ENCODE measurements around the gene PPP2R1B.
"Not testable (repeated sequence)": the region's sequence is repeated elsewhere in the genome, so short reads cannot be mapped to it uniquely, and the experiment has no call there.

Gene PPP2R1B

DNA sequence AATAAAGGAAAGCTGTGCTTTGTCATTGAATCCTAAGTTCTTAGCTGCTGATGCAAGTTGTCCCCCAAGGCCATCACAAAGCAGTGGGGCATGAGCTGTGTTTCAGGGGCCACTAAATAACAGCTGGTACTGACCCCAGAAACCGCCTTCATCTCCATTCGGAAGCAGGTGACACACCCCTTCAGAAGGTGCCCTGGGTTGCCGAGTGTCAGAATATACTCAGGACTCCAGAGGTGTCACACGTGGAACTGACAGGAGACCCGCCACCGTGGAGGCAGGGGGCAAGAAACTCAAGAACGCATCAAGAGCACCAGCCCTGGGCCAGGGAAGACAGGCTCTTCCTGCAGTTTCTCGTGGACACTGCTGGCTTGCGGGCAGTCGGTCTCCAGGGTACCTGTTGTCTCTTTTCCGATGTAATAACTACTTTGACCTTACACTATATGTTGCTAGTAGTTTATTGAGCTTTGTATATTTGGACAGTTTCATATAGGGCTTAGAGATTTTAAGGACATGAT lies 41.5 kb downstream of the PPP2R1B start:
- DNase-seq = no peak

DNA sequence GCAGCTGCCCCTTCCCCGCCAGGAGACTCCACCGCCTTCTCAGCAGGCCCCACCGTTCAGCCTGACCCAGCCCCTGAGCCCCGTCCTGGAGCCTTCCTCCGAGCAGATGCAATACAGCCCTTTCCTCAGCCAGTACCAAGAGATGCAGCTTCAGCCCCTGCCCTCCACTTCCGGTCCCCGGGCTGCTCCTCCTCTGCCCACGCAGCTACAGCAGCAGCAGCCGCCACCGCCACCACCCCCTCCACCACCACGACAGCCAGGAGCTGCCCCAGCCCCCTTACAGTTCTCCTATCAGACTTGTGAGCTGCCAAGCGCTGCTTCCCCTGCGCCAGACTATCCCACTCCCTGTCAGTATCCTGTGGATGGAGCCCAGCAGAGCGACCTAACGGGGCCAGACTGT lies 42.6 kb downstream of the PPP2R1B start:
- DNase-seq = no peak

DNA sequence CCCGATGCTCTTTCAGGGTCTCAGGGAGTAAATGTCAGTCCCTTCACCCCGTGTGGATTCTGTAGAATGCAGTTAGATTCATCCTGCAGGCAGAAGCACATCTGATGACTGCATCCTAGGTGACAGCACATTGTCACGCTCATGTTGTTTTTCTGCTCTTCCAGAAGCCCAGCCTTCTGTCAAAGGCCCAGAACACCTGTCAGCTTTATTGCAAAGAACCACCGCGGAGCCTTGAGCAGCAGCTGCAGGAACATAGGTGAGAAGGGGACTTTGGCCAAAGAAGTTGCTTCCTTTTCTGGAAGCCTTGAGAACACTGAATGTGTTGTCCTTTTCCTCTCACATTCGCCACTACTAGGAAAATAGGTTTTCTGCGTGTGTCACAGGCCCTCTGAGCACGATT lies 43.7 kb downstream of the PPP2R1B start:
- DNase-seq = no peak

DNA sequence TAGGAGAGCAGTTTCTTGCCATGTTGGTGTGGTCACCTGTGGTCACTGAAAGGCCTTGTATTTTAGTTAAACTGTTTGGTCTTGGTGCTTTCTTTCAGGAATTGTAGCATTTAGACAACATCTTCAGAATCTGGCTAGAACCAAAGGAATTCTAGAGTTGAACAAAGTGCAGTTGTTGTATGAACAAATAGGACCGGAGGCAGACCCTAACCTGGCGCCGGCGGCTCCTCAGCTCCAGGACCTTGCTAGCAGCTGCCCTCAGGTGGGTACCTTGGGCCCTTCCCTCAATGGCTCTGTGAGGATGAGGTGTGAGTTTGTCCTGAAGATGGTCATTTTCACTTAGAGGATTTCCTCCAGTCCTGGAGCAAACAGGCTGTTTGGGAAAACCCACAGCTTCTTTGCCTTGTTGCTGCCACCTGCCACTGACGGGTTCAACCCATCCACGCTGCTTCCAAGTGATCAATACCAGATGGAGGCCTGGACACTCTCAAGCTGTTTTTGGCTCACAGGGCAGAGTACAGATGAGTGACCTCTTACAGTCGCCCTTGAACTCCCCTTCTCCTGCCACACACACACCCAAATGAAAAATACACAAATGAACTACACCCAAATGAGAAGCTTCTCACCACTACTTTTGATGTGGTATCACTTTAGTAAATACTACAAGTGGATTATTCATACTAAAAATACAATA lies 45.2 kb downstream of the PPP2R1B start:
- no peak for DNase-seq

DNA sequence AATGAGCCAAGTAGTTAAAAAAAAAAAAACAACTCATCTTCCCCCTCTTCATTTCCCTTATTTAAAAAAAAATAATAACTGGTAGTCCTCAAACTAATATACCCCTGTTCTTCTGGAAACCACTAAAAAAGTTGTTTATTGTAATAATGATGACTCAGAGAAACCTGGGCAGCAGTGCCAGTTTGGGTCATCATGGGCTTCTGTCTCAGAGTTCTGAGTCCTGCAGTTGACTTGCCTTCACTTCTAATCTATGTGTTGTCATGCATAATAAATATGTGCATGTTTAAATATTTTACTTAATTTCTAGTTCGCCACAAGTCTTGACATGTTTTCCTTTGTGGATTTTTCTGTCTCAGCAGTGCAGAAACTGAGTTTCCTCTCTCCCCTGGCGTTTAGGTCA lies 46.8 kb downstream of the PPP2R1B start:
- no peak for DNase-seq

DNA sequence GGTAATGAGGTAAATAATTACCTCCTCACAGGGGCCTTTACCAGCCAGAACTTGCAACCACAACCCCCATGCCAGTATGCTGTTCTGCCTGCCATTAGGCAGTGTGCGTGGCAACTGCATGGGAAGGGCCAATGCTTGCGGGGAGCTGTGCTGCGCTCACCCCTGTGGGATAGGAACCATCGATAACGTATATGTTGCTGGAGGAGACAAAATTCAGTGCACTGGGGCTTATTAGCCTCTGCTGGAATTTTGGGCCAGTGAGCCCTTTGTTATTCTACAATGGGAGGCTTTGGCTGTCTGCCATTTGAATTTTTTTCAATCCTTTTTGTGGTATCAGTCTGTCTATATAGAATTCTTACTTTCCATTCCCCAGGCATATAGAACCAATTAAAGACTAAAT lies 47.3 kb downstream of the PPP2R1B start:
- DNase-seq = no peak

DNA sequence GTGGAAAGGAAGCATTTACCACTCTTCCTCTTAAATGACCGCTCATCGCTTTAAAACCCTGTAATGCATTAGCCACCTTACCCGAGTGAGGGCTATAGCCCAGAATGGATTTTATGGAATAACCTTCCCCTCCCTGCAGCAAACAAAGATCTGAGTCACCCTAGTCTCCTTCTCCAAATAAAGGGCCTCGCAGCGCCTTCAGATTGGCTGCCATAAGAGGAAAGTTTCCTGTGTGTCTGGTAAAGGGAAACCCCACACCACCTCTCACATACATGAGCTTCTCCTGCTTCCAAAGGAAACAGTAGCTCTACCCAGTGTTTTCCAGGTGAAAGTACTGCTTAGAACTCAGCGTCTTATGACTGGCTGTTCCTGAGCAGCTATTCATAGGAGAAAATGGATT lies 47.8 kb downstream of the PPP2R1B start:
- DNase-seq = no peak

DNA sequence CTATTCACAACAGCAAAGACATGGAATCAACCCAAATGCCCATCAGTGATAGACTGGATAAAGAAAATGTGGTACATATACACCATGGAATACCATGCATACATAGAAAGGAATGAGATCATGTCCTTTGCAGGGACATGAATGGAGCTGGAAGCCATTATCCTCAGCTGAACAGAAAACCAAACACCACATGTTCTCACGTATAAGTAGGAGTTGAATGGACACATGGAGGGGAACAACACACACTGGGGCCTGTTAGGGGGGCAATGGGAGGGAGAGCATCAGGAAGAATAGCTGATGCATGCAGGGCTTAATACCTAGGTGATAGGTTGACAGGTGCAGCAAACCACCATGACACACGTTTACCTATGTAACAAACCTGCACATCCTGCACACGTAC lies 48.5 kb downstream of the PPP2R1B start:
- not testable (repeated sequence) for DNase-seq

DNA sequence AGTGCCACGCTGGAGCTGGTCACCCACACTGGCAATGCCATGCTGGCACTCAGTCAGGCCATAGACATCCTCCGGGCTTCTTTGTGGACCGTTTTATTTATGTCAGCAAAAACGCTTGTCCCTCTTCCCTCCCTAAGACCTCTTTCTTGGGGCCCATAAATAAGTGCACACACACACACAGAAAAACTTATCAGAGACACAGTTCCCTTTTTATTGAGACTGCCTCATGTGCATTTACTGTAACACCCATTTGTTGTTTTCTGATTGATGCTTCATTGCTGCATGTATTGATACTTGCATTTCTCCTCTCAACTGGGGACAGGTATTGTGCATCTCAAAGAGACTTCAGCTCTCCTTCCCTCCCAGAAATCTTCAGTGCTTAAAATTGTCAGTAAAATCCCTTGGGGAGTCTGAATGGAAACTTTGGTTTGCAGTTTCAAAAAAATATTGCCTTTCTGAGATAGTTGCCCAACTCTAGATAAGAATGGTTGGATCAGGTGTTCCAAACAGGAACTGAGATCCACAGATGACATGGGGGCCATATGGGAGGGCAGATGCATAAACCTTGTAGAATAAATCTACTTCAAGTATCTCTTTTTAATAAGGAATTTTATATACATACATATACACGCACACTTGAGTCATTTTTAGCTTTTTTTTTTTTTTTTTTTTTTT lies 50.9 kb downstream of the PPP2R1B start:
- no peak for DNase-seq

DNA sequence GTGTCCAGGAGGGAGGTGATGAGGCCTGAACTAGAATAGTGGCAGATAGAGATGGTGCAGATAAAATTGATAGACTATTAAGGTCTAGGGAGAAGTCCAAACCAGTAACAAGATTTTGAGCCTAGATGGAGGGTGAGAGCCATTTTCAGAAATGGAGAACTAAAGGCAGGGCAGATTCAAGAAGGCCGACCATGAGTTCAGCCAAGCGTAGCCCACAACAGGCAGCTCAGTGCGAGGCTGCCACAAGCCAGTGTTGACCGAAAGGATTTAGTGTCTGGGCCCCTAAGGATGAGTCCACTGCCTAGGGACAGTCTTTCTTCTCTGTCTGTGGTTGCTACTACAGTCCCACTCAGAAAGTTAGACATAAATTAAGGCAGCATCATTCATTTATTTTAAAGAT lies 51.7 kb downstream of the PPP2R1B start:
- no peak for DNase-seq

DNA sequence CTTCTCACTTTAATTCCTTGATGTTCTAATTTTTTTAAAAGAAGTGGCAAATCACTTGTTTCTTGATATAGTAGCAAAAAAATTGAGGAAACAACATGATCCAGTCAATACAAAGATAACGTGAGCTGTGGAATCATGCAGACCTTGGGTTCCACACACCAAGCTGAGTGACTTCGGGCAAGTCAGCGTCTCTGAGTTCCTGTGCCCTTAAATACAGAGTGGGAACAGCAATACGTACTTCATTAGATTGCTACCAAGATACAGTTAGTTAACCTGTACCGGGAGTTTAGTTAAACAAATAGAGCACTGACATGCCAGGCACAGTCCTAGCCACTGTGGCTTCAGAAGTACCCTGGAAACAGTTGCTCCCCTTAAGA lies 58.5 kb downstream of the PPP2R1B start:
- no peak for DNase-seq

DNA sequence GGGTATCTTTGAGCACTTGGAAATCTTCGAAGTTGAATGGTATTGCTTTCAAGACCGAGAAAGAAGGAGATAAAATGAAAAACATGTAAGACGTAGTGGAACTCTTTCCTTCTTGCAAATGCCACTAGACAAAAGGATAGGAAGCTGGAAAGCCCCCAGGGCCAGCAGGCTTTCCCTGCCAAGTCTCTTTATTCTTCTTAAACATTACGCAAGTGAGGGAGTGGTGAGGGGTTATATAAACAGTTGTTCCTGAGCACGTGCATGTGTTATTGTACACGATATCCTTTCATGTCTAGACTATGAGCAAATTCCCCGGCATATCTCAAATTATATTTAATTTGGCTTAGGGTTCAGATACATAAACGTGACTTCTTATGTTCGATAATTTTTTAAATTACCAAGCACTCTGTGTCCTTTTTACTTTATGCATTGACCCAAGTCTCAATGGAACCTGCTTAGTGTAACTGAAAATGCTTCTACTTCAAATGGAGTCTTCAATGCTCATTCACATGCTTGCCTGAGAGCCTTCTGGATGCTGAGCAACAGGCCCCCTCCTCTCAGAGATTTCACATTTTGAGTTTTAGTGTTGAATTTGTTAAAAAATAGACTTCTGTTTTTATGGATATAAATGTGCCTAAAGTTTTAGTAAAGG lies 59.0 kb downstream of the PPP2R1B start:
- no peak for DNase-seq

DNA sequence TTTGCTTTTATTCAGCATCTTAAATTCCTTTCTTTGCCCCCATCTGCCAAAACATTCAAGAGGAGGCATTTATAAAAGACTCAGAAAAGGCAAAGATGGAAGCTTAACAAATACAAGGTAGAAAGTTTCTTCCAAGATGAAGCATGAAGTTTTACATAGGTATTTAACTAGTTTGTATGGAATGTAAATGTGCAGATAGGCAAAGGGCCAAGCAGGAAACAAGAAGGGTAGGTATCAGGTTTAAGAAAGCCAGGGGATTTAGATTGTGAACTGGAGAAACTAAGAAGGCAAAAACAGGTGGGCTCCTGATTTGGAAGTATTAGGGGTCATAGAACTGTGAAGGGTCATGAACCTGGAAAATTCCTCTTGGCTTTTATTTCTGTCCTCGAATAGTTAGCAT lies 62.6 kb downstream of the PPP2R1B start:
- DNase-seq = no peak

DNA sequence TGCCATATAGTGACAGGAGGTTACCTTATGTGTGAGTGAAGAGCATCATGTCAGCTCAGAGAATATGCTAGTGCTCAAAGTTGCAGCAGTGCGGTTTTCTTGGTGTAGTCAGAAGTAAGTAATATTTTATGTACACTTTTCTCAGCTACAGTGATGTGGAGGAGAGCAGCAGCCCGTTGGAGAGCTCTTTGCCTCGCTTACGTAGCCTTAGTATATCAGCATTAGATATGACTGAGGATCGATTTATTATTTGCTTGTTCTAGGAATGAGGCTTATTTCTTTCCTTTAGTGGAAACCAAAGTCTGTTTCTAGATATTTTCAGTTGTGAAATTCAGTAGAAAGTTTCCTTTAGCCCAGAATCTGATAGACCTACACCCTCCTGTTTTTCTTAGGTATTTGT lies 63.6 kb downstream of the PPP2R1B start:
- no peak for DNase-seq

DNA sequence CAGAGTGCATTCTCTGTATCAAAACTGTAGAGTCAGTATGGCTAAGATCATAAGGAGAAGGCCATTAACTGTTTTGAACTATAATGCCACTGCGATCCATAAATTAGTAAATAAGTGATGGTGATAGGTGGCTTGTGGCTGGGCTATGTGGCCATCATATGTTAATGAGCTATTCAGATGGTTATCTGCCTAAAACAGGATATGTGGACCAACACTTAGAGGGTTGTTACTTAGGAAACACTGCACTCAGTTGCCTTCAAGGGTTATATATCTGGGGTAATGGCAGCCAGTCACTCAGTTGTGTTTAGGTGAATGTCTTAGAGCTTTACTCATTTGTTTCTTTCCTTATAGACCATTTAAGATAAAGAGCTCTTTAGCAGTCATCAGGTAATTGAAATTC lies 66.0 kb downstream of the PPP2R1B start:
- no peak for DNase-seq

DNA sequence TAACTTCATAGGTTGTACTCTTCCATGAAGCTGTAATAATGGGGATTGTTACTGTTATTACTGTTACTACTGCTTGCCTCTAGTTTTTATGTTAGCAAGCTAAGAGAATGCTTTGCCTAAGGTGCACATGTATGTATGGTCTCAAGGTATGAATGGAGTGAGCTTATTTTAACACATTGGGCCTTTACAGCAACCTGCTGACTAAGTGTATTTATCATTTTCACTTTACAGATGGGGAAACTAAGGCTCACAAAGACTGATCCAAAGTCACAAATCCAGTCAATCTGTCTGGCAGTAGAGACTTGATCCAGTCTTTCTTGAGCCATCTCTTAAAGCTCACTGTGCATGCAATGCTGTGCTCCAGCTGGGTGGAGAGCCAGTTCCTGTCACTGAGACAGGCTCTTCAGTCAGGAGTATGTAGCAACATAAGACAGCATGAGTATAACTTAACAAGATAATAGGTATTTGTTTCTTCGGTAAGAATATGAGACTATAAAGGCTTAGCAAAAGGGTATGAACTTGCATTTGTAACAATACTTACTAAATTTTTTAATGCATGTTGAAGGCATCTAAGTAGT lies 66.5 kb downstream of the PPP2R1B start:
- no peak for DNase-seq

DNA sequence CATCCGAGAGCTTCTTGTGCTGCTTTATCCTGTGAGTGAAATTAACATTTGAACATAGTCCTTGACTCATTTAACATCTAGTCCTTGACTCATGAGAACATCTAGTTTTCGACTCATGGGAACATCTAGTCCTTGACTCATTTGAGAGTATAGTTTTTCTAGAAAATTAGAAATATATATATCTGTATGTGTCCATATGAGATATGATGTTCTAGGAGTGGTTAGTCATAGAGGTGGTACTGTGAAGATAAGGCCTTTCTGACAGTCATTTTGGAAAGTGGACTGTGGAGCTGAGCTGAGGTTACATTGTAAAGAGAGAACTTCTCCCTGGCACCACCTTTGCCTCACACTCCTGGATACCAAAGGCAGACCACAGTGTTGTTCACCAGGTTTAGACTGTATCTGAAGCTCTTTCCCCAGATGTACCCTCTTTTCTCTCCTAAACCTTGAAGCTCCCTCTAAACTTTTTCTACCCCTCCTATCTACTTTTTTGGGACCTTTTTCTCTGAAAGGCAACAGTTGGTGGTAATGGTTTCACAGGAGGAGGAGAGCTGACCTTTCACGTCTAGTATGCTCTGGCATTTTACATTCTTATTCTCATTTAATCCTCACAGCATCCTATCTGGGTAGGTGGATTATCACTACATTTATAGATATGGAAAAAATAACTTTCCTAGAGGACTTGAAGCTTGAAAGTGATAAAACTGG lies 67.2 kb downstream of the PPP2R1B start:
- no peak for DNase-seq

DNA sequence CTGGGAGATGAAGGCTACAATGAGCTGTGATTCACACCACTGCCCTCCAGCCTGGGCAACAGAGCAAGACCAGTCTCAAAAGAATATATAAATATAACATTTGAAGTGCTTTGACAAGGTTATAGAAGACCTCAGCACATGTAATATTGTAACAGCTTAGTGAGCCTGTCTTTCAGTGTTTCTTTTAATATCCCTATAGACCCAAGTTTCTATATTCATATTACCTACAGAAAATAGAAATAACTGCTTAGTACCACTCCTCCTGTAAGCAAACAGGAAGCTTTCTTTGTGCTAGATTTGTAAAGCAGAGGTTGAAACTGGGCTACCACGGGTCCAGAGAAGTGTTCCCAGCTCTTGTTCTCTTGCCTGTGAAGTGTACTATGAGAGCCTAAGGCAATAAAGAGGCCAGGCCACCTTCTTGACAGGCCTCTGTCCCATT lies 68.2 kb downstream of the PPP2R1B start:
- DNase-seq = no peak

DNA sequence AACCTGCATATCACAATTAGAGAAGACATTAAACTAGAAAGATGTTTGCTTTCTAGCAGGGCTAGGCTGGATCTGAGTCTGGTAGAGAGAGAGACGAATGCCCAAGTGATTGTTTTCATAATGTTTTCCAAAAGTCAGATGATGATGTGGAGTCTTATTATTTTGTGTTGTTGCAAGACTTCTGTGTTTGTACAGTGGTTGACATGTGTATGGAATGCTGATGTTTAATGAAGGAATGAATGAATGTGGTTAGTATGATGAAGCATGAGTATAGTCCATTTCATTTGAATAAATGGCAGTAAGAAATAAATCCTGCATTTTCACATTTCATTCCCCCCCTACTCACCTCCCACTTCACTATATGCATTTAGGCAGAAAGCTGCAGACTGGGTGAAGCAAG lies 69.6 kb downstream of the PPP2R1B start:
- DNase-seq = no peak

DNA sequence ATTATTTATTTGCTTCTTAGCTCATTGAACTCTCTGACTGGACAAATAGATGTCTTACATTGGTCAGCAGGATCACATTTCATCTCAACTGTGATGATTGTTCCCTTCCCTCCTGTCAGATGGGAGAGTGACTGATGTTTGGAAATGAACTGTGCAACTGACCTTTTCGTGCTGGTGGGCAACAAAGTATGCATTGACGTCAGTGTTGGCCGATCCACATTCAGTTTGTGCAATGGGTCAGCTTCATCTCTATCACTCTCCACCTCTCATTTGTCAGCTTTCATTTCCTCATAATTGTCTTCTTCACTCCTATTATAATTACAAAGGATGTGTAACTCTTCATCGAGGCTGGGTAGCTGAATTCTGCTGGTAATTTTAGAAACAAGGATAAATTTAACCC lies 71.3 kb downstream of the PPP2R1B start:
- DNase-seq = peak; percentile 4

DNA sequence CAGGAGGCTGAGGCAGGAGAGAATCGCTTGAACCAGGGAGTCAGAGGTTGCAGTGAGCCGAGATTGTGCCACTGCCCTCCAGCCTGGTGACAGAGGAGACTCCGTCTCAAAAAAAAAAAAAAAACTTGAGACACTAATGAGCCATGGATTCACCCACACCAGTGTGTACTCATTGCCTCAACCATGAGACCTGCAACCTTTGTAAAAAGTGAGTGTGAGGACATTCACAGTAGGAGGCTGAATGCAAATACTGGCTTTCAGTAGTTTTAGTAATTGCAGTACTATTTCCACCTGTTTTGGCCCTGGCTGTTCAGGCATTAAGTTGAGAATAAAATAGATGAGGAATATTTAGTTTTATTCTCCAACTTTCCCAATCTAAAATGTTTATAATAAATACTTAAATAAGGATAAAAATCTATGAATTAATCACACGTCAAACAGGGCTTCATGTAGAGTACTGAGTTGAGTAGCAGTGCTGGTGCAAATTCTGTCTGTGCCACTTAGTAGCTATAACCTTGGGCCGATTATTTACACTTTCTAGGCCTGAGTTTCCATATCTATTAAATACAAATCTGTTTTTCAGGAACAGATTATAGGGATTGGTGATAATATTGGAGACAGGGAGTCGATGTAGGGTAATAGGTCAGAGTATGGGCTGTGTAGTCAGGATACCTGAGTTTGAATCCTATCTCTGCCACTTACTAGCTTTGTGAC lies 72.8 kb downstream of the PPP2R1B start:
- no peak for DNase-seq

DNA sequence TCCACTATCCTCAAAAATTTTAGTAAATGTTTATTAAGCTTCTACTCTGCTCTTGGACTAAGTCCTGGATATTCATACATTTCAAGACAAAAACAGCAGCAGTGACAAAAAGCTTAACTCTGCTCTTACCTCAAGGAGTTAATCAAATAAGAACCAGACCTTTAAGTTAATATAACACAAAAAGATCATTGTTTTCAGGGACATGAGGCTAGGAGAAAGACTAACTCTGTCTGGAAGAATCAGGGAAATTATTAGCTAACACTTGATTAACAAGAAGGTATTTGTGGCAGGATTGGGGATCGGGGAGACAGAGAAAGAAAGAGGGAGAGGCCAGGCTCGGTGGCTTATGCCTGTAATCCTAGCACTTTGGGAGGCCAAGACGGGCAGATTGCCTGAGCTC lies 74.4 kb downstream of the PPP2R1B start:
- DNase-seq = no peak

DNA sequence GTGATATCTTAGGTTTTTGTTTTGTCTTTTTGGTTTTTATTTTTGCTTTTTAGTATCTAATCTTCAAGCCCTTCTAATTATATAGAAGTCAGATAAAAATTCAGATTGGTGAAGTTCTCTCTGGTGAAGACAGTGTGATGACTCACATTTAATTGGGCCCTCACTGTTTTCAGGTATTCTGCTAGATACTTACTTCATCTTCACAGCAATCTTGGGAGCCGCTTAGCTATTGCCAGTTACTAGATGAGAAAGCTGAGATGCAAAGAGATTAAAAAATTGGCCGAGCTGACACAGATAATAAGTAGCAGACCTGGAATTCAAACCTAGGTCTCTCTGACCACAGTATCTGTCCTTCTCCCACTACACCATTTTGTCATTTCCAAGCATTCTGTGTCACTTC lies 75.0 kb downstream of the PPP2R1B start:
- DNase-seq = no peak
